Stimulated activated CD8-positive, alpha-beta memory T cell treated with anti-CD3 and anti-CD28 coated beads, Interleukin-15, amount 100 ng/mL, for 48 hours (primary cell): Measurements from ENCODE around the gene TAOK3.
A peak's percentile ranks its signal among the peaks of the same experiment; 100 is the strongest.
"Not testable (repeated sequence)": the region's sequence is repeated elsewhere in the genome, so short reads cannot be mapped to it uniquely, and the experiment has no call there.

ENCODE experiments used
- DNase-seq, 2 donors: peaks; one replicate each; pipeline ENCODE4 v3.0.0-alpha.2; 2020; ENCODE audit warnings: low read depth in 2 of 2

The TAOK3 gene

DNA sequence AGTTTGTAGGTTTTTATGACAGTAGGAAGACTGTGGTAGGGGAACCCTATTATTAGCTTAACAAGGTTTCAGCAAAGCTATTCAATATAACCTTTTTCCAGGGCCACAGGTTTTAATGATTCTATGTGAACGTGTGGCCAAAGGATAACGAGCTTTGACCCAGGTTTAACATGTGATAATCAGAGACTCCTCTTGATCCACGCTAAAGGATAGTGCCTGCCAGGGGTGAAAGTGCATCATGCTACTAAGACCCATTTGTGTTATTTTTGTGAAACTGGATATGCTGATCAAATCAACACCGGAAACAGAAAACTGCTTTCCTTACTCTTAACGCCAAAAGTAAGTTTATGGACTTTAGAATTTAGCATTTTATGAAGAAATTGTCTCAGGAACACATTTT lies 909 bp upstream of the TAOK3 start:
- no peak for DNase-seq

DNA sequence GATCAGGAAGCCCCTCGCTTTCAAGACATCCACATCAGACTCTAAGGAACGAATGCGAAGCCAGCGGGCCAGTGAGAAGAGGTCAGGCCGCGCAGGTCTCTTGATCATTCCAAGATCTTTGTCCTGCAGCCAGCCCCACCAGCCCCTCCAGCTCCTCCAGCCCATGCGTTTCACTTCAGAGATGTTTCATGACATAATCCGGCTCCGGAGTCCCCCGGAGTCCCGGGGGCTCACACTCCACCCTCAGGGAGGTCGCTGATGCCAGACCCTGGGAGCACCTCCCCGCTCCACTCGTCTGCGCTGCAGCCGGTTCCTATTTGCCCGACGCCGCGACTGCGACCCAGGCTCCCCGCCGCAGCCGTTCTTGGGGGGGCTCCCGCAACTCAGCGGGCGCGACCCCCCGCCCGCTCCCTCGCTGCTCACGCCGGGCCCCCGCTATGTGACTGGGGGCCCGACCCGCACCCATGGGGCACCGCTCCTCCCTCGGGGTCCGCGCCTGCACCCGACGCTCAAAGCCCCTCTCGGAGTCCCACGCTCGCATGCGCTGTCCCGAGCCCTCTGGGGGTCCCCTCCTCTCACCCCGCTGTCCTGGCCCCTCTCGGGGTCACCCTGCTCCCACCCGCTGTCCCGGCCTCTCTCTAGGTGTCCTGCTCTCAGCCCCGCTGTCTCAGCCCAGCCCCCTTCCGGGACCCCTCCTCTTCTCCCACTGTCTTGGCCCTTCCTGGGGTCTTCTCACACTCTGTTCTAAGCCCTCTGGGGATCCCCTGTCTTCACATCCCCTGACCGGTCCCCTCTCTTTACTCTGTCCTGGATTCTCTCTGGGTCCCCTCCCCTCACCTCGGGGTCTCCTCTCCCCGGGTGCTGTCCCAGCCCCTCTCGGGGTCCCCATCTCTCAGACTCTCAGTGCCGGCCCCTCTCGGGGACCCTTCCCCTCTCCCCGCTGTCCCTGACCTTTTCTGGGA lies 1.1 kb downstream of the TAOK3 start:
- no peak for DNase-seq

DNA sequence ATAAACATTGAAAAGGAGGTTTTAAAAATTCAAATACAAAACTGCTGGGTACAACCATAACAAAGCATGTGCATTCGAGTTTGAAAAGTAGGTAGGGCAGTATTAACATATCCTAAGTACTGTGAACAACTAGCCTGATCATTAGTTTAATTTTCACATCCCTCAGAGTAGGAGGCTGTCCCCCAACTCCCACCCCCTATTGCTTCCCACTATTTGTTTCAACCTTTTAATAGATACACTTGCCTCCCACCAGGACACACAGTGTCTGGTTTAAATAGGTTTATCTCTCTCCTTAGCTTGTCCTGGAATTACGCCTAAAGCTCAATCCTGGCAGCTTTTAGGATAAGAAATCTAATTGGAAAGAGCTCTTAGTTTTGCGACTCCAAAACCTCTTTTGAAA lies 2.1 kb downstream of the TAOK3 start:
- DNase-seq = no peak

DNA sequence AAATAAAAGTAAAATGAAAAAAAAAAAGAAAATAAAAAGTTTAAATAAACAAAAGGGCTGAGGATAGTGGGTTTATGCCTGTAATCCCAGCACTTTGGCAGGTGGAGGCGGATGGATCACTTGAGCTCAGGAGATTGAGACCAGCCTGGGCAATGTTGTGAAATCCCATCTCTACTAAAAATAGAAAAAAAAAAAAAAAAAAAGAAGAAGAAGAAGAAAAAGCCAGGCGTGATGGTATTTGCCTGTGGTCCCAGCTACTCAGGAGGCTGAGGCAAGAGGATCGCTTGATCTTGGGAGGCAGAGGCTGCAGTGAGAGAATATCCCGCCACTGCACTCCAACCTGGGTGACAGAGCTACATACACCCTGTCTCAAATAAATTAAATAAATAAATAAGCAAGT lies 3.9 kb downstream of the TAOK3 start:
- DNase-seq = no peak

DNA sequence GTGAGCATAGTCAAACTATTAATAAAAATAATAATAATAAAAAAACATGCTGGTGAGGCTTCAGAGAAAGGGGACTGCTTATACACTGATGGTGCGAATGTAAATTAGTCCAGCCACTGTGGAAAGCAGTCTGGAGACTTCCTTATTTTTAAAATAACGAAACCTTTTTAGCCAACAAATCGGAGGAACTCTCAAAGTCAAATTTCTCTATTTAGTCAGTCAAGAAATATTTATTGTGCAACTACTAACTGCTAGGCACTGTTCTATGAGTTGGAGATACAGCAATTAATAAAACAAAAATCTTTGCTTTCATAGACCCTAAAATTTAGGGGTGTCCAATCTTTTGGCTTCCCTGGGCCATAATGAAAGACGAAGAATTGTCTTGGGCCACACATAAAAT lies 10.8 kb downstream of the TAOK3 start:
- DNase-seq = no peak

DNA sequence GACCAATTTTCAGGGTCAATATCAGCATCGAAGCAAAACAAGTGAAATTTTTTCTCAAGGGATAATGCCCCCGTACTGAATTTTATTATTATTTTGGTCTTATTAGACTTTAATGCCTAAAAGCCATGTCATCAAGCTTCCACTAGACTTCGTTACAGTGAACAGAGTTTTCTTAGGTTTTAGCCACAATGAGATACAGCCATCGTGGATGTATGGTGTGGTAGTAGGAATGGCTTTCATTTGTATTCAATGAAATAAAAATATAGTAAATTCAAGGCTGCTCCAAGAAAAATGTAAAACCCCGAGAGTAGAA lies 11.7 kb downstream of the TAOK3 start:
- no peak for DNase-seq

DNA sequence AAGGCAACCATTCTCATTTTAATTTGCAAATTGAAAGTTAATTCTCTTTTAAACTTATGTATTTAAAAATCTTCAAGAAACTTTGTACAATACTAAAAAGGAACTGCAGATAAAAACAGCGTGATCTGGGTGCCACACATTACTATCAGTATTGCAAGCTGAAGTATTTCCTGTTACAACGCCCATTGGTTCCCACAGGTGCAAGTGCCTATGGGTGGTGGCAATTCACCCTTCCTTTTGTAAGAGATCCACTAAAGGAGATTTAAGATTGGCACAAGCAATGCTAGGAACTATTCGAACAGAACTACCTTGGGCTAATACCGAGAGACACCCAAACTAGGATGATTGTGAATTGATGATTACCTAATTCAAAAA lies 13.2 kb downstream of the TAOK3 start:
- DNase-seq = no peak

DNA sequence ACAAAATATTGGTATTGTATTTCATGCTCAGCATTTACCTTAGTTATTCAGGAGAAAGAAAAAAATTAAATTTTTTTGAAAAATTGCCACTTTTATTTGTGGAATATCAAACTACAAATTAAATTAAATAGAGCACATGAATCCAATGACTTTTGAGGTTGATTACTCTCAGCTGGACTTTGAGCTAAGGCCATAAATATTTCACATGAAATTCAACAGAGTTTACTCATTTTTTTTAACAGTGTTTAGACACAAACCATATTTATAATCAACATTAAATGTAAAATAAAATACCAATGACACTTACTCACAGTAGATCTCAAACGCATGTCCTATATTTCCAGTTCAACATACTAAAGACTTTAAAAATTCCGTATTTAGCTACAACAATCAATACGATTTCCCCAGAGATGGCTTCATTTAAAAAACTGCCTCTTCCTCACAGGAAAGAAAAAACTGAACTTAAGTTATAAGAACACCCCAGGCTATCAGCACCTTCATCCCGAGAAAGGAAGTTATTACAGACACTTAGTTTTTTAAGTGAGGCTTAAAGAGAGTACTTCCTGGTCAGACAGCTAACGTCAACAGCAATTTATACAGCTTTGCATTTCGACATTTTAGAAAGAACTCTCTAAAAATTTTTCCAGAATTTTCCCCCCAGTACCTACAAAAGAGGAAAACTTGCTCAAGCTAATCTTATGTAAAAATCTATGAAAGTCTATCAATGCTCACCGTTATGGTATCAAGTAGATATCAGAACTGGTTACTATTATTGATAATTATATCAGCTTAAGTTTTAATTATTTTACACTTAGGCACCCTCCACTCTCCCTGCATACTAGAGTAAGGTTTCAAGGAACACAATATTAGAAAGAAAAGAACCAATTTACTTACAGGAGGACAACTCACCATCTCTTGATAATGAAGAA lies 13.8 kb downstream of the TAOK3 start:
- DNase-seq = no peak

DNA sequence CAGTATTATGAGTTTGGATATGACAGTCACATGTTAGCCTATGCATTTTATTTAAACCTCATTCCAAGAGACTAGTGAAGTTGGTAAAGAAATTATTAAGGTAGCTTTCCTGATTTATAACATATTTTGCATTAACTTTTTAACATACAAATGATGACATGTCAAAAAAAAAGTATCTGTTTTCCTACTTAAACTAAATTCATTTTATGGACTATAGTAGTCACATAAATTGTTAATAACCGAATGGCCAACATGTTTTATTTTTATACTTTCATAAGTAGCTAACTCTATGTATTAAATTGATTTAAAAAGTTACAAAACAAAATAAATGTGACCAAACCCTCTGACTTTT lies 14.7 kb downstream of the TAOK3 start:
- DNase-seq = no peak

DNA sequence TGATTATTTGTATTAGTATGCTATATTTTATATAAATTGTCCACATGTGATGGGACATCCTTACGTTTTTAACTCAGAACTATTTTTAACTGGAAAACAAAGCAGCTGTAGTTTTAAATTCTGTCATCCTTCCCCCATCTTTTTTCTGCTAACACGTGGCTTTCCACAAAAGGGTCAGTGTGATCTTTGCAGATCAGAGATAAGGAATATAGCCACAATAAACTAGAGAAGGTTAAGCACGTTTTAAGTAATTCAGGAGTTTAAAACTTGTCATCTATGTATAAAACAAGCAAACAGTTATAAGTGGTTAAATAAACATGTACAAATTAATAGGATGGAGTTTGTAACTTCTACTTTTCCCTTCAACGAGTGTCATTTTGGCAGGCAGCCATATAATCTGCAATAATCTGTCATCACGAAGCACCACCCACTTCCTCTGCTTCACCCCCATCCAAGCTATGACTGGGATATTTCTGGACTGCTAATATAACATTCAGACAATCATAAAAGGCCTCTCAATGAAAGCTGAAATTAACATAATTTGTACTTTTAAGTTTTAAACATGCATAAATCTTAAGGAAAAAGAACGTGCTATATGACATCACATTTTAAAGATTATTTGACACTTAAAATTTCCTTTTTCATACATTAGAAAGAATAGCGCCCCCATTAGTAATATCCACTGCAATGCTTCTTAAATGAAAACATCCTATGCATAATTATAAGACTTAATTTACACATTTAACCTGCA lies 15.3 kb downstream of the TAOK3 start:
- peak in 1 of 2 donors; percentile 38 for DNase-seq

DNA sequence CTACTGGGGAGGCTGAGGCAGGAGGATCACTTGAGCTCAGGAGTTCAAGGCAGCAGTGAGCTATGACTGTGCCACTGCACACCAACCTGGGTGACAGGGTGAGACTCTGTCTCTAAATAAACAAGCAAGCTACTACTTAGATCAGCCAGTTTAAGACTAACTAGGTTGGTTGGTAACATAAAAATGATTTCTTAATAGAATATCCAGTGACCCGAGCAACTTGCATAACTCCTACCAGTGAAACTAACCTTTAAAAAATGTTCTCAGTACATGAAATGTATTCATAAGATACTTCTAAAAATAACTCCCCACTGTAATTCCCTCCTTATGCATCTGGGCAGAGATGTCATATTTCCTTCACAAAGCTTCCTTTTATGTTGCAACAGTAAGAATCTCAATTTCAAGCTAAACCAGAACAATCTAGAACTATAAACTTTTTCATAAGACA lies 15.9 kb downstream of the TAOK3 start:
- DNase-seq = no peak

DNA sequence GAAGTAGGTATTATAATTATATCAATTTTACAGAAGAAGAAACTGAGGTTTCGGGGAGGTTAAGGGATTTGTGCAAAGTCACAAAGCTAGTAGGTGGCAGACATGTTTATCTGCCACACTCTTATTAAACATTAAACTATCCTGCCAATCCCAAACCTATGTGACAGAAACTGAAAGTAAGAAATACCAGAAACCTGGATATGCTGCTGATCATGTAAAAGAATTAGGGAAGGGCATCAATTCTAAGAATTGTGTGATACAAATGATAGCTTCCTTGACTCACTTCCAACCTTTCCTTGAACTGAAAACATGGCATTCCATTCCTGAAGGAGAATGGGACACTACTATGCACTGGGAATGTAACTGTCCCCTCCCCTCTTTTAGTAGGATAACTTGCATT lies 16.9 kb downstream of the TAOK3 start:
- no peak for DNase-seq

DNA sequence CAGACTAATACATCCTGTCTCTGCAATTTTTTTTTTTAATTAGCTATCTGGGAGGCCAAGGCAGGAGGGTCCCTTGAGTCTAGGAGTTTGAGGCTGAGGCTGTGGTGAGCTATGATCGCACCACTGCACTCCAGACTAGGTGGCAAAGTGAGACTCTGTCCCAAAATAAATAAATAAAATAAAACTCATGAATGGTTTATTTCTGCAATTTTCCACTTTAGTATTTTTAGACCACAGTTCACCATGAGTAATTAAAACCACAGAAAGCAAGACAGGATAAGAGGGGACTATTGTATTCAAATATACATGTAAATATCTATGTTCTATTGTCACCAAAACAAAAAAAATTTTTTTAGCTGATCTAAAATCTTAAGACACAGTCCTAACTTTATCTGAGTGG lies 17.8 kb downstream of the TAOK3 start:
- DNase-seq = no peak

DNA sequence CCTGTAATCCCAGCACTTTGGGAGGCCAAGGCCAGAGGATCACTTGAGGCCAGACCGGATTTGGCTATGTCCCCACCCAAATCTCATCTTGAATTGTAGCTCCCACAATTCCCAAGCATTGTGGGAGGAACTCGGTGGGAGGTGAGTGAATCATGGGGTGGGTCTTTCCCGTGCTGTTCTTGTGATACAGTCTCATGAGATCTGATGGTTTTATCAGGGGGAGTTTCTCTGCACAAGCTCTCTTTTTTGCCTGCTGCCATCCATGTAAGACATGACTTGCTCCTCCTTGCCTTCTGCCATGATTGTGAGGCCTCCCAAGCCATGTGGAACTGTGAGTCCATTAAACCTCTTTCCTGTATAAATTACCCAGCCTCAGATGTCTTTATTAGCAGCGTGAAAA lies 18.2 kb downstream of the TAOK3 start:
- DNase-seq = not testable (repeated sequence)

DNA sequence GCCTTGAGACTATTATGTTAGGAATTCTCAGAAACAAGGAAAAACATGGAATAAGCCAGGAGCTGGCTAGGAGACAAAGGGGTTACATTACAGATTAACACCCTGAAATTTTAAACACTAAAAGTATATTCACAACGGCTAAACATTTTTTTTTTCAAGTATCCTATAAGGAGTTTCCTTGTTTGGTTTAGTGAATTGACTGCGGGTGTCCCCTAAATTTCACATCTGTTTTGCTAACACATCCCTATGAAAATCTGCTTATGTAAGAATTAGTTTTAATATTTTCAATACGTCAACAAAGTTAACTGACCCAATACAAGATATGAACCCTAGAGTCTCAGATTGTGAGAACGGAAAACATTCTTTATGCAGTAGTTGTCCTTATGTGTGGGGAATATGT lies 19.0 kb downstream of the TAOK3 start:
- DNase-seq = no peak

DNA sequence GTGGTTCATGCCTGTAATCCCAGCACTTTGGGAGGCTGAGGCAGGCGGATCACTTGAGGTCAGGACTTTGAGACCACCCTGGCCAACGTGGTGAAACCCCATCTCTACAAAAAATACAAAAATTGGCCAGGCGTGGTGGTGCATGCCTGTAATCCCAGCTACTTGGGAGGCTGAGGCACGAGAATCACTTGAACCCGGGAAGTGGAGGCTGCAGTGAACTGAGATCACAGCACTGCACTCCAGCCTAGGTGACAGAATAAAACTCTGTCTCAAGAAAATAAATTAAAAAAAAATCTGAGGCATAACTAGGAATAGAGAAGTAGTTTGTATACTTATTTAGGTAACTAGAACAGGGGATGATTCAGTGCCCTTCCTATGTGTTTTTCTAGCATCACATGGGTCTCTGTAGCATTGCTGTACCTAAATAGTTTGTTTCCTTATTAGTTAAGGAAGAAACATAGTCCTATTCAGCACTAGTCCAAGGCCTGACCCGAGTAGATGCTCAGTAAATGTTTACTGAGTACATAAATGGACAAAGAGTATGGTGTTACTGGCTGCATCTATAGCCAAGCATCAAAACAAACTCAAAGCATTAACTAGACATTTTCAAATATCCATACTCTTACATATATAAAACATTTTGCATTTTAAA lies 21.7 kb downstream of the TAOK3 start:
- DNase-seq = no peak

DNA sequence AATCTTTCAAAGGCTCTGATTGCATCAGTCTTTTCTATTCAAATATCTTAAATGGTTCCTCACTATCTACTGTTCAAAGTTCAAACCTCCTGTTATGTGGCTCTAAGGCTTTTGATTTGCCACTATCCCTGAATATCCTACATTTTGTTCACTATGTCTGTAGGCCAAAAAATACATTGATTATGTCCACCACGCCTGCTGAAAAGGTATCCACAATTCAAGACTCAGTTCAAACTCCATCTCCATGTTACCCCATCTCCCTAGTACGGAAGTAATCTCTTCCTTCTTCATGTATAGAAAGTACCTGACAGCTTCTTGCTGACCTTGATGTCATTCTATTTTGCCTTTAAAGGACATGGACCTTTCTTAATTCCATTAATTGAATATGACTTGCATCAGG lies 24.8 kb downstream of the TAOK3 start:
- DNase-seq = no peak

DNA sequence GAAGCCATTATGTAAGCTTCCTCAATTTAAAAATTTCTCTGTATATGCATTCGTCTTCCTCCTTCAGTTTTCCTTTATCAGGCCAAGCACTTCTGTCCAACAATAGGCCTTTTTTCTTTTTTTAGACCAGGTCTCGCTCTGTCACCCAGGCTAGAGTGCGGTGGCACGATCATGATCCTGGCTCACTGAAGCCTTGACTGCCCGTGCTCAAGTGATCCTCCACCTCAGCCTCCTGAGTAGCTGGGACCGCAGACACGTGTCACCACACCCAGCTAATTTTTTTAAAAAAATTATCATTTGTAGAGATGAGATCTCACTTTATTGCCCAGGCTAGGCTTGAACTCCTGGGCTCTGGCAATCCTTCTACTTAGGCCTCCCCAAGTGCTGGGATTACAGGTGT lies 25.8 kb downstream of the TAOK3 start:
- DNase-seq = no peak

DNA sequence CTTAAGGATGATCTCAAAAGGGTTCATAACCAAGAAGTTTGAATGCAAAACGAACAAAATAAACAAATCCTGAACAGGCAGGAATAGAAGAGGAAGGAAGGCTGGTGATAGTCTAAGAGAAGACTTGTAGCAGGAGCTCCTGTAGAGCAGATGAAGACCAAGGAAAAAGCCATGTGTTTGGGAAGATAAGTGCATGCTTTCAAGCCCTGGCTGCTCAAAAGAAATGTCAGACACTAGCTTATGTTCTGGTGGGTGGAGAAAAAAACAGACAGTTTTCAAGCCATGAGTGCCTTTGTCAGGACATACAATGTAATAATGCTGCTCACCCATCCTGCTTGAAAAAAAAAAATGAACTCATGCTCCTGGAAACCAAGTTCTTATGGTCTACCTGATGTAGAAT lies 27.4 kb downstream of the TAOK3 start:
- no peak for DNase-seq

DNA sequence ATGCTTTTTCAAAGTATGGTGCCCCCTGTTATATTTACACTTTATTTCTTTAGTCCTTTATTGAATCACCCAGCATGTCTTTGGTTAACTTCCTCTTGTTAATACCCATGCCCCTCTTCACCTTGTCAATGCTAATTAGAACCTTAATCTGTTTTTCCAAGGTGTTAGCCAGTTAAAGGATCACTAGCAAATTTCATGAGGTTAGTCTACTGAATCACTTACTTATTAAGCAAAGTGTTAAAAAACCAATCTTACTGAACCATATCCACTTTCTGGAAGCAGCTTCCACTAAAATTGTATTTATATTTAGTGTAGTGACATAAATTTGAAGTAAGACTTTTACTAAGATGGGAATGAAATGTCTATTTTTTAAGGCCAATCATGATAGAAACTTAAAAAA lies 27.9 kb downstream of the TAOK3 start:
- DNase-seq = no peak

DNA sequence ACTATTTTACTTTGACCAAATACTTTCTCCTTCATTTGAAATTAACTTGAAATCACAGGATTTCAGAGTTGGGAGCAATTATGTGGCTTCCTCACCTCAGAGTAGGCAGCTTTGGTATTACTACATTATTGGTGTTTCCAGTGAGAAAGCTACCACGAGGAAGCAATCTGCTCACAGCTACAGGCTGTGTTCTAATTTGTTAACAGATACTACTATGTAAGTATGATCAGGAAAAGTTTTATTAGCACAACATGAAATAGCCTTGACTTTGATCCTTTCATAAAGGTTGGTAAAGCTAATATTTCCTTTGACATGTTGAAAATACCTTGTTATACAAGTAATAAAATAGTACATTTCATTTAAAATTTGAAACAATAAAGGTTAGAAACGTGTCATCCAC lies 30.6 kb downstream of the TAOK3 start:
- DNase-seq = no peak
